ENCODE measurements around the gene NXF2B. TPM values are rescaled to one million over a fixed set of nuclear protein-coding genes. Genes with fewer than 3 reads are reported as not detected.
"Not testable (repeated sequence)": the region's sequence is repeated elsewhere in the genome, so short reads cannot be mapped to it uniquely, and the experiment has no call there.

Gene NXF2B, protein sequence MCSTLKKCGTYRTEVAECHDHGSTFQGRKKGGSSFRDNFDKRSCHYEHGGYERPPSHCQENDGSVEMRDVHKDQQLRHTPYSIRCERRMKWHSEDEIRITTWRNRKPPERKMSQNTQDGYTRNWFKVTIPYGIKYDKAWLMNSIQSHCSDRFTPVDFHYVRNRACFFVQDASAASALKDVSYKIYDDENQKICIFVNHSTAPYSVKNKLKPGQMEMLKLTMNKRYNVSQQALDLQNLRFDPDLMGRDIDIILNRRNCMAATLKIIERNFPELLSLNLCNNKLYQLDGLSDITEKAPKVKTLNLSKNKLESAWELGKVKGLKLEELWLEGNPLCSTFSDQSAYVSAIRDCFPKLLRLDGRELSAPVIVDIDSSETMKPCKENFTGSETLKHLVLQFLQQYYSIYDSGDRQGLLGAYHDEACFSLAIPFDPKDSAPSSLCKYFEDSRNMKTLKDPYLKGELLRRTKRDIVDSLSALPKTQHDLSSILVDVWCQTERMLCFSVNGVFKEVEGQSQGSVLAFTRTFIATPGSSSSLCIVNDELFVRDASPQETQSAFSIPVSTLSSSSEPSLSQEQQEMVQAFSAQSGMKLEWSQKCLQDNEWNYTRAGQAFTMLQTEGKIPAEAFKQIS
- not detected for total RNA-seq

DNA sequence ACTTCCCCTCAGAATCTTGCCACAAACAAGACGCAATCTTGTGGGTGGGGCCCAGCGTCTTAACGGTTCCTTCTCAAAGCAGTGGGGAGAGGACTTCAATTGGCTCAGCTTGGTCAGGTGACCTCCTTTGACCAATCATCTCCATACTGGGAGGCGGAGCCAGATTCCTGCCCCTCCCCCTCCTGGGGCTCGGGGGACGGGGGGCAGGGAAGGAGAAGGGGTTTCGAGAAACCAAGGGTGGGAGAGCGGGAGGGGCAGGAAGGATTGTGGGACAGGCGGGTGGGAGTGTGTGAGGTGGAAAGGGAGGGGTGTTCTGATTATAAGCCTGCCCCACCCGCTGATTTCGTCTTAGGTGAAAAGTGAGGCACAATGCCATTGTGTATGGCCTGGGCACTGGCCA, at the start of gene NXF2B:
Gene NXF2B, minus strand, starts transcription at position 101 of the 400 bp plus-strand sequence. CDS start 59,972 bp downstream, outside the sequence.
- DNase-seq (ENCODE audit: low spot score) = not testable (repeated sequence)

DNA sequence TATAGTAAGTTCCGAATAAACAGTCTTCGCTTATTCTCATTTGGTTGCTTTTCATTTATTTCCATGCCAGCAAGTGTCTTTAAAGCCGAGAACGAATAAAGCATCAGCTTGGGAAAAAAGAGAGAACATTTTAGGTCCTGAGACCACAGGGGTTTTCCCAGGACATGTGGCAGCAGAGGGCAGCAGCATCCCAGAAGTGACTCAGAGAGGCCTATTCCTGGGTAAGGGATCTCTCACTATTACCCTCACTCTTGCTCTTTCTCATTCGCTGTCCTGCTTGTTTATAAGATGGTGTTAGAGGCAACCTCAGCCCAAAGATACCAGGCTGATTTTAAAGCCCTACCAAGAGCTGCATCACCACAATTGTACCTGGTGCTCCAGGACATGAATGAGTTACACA, 39.0 kb upstream of the NXF2B start:
- not testable (repeated sequence) for DNase-seq (ENCODE audit: low spot score)

DNA sequence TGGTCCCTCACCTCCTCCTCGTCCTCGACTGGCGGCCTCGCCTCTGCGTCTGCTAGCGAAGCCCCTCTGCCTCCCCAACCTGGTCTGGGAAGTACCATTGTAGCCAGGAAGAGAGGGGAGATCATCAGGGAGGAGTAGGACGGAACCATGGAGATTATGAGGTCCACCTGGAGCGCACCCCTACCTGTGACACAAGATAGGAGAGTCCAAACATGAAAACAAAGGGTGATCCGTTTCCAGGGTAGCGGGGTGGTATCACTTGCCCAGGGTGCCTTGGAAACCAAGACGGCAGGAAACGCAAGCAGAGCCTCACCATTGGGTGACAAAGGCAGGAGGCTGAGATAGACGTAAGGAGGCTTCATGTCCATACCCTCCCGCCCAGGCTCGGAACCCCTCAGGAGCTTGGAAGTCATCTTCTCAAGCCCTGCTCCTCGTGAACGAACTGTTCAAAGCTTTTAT, 32.0 kb upstream of the NXF2B start, which contains the start of gene TCP11X2:
Gene TCP11X2, minus strand, starts transcription at position 51 of the 459 bp plus-strand sequence.
- DNase-seq (ENCODE audit: low spot score) = not testable (repeated sequence)

DNA sequence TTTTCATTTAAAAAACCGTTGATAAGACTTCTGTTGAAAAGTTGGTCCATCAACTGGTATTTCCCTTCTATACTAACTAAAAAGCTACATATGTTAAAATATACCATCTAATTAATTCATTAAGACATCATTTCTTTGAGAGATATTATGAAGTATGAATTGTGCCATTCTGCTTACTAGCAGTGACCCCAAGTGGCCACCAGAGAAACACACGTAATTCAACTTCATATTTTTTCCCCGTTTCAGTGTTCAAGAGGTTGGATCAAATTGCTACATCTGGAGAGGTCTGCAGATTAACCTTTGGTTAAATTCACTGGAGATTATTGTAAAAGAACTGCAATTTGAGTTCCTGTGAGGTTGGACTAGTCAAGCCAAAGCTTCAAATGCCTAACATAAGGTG, 30.4 kb upstream of the NXF2B start:
- not testable (repeated sequence) for DNase-seq (ENCODE audit: low spot score)

DNA sequence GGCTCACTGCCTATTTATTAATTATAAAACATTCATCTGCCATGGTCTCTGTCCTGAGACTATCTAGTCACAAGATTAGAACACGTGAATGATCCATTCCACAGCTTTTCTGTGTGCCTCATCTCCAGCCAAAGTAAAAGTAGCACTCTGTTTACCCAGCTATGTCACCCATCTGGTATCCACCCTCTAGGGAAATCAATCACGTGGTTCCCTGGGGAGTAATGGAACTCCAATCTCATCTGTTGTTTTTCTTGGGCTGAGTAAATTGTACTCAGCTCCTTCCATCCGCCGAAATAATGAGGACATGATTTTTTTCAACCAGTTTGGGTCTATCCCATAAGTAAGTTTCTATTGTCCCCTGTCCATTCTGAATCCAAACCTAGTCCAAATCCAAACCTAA, 18.8 kb upstream of the NXF2B start:
- DNase-seq (ENCODE audit: low spot score) = not testable (repeated sequence)

DNA sequence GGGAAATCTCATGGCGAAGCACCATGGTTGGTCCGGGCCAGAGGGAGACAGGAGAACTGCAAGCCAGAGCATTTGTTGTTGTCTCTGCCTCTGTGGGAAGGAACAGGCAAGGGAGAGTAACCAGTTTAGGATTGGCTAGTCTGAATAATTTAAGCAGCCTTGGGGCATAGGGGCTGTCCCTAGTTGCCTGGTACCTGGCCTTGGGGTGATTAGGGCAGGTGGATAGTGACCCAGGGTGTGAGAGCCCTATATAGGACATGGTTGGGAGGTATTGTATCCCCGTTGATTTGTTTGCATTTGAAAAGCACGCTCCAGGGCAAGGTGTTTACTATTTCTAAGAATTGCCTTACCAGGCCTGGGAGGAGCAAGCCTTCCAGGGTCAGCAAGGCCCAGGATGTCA, 25.3 kb downstream of the NXF2B start:
- not testable (repeated sequence) for DNase-seq (ENCODE audit: low spot score)

DNA sequence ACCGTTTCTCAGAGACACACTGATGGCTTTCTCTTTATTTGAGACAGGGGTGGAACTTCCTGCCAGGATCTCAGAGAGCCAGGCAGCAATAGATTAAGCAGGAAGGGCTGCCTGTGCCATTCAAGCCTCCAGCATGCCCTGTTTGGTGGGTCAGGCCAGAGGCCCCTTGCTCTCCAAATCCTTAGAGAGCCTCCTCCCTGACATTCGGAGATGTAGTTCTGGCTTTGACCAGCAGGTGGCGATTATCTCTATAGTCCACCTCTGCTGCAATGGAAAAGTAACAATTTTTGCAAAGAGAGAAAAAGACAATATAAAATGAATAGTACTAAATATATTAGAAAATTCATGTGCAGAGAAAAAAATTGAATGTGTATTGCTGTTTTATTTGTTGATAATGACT, 93.9 kb downstream of the NXF2B start:
- DNase-seq (ENCODE audit: low spot score) = peak; percentile 66

DNA sequence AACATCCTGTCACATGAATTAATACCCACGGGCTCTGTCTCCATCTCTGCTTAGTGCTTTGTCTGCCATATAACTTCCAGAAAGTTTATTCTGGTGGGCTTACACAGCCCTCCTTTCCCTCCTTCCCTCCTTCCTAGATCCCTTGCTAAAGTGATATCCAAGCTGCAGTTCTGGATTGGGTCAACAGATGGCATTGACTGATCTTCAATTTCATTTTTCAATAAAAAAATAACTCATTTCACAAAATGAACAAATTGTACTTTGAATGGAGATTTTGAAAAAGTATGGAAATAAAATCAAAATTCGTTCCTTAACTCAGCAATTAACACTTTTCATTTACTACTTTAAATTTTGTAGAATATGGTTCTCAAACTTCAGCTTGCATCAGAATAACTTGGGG, 97.9 kb downstream of the NXF2B start:
- no peak for DNase-seq (ENCODE audit: low spot score)

DNA sequence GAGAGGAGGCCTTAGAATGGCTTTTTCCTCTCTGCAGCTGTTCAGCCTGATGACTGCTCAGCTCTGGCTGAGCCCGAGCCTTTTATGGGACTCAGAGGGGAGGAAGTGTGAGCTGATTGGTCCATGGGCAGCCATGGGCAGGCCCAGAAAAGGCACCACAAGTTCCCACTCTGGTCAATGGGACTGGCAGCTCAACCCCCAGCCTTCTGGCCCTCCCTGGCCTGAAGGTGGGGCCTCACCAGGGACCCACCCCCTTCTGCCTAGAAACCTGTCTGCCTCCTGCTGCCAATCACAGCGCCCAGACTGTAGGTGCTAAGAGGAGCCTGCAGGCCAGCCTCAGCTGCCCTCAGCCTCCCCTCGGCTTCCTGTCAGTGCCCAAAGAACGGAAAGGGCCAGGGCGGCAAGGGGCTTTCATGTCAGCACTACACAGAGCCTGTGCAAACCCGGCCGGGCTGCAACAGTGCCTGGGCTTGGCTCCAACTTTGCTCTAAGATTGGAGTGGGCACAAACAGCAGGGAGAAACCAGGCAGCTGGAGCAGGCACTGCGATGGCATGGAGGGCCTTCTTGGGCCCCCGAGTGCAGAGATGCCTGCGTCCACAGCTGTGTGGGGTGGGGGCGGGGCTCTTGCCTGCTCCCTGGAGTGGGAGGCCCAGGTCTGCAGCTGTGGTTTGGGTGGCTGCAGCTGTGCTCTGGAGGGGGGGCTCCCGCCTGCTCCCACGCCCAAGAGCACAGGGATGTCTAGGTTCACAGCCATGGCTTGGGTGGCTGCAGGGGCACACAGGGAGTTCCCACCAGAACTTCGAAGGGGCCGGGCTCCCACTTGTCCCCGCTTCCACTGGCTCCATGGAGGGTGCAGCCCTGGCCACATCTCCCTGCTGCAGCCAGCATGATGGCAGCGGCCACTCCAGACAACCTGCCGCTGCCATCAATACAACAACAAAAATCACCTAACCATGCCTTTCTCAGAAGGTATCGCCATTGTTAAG, 100.2 kb downstream of the NXF2B start:
- no peak for DNase-seq (ENCODE audit: low spot score)

DNA sequence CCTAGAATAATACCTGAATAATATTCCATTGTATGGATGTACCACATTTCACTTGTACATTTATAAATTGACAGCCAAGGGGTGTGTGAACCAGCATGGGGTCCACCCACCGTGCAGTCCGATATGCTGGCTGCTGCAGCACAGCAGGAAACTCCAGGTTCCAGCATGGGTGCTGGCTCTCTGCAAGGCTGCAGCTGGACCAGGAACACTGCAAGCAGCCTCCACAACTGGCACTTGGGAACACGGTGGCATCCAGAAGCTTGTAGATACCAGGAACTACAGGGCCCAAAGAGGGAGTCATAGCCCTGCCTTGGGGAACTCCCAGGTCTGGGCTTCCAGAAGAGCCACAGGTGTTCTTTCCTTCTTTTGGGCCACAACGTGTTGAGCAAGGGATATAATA, 101.6 kb downstream of the NXF2B start:
- DNase-seq (ENCODE audit: low spot score) = no peak

Other genes with a start within 250 kb of the NXF2B start
- gene TCP11X1, start 224.7 kb downstream of the NXF2B start, total RNA-seq = not detected
- not detected for gene NXF2, start 192.8 kb downstream of the NXF2B start, total RNA-seq
- 0.17 TPM for gene TCP11X2, start 31.8 kb upstream of the NXF2B start, total RNA-seq
- gene TMSB15A, start 76.7 kb upstream of the NXF2B start, total RNA-seq = not detected
- 13.5 TPM for gene ARMCX5, start 159.5 kb upstream of the NXF2B start, total RNA-seq
- 17.6 TPM for gene GPRASP1, start 211.5 kb upstream of the NXF2B start, total RNA-seq